ENCODE data around the gene SCN9A.

SCN9A gene

GRCh38 chr2:166173263-166173662, 202.5 kb downstream of the SCN9A start:
- no peak for DNase-seq (ENCODE audit: low spot score)

- no peak for DNase-seq (ENCODE audit: low spot score)
These were observed 204.5 kb downstream of the SCN9A start for GRCh38 chr2:166171216-166171615.

GRCh38 chr2:166170356-166170755, 205.4 kb downstream of the SCN9A start:
- DNase-seq (ENCODE audit: low spot score): no peak

GRCh38 chr2:166167449-166167848, 208.3 kb downstream of the SCN9A start:
- no peak for DNase-seq (ENCODE audit: low spot score)

- no peak for DNase-seq (ENCODE audit: low spot score)
These were observed 212.0 kb downstream of the SCN9A start for GRCh38 chr2:166163775-166164174.

- DNase-seq (ENCODE audit: low spot score): no peak
These were observed 217.2 kb downstream of the SCN9A start for GRCh38 chr2:166158546-166158945.

GRCh38 chr2:166157578-166157977, 218.2 kb downstream of the SCN9A start:
- no peak for DNase-seq (ENCODE audit: low spot score)

GRCh38 chr2:166156985-166157490, 218.7 kb downstream of the SCN9A start:
- DNase-seq (ENCODE audit: low spot score): no peak

- DNase-seq (ENCODE audit: low spot score): no peak
These were observed 220.2 kb downstream of the SCN9A start for GRCh38 chr2:166155589-166155988.

GRCh38 chr2:166154685-166155338, 220.9 kb downstream of the SCN9A start:
- no peak for DNase-seq (ENCODE audit: low spot score)

GRCh38 chr2:166152064-166152463, 223.7 kb downstream of the SCN9A start:
- DNase-seq (ENCODE audit: low spot score): no peak

- DNase-seq (ENCODE audit: low spot score): no peak
These were observed 227.0 kb downstream of the SCN9A start for GRCh38 chr2:166148500-166149400.

- no peak for DNase-seq (ENCODE audit: low spot score)
These were observed 227.9 kb downstream of the SCN9A start for GRCh38 chr2:166147883-166148282.
